H1 (cell line): ENCODE results near the gene PPFIBP2. TPM values are rescaled to one million over a fixed set of nuclear protein-coding genes. Genes with fewer than 3 reads are reported as not detected.

Experiments
- CTCF ChIA-PET: fragments of 300-600 bp; sonication (Branson Sonifier 250); formaldehyde crosslinking; loops from one replicate; lab custom pipeline; 2021; ENCODE audit not compliant: partially characterized antibody; lab: Charles Lee
- POLR2A ChIA-PET: fragments of 300-600 bp; sonication (Branson Sonifier 250); formaldehyde crosslinking; loops from one replicate; lab custom pipeline; 2021; ENCODE audit warnings: inconsistent platforms; ENCODE audit not compliant: partially characterized antibody; lab: Charles Lee
- DNase-seq, 2 experiments: peaks; one replicate each; pipeline versions ENCODE4 v3.0.0 to v3.0.0-alpha.2; 2010 to 2022; ENCODE audit warnings: low spot score in 2 of 2, low read depth in 1 of 2, mixed read lengths in 1 of 2
- FAIRE-seq: peaks from 2 replicates; lab custom pipeline; 2011; peaks lifted over from hg19 to GRCh38; lab: Jason Lieb, UNC
- H2AFZ ChIP-seq: 2 replicates; pipeline ENCODE4 v1.8.1; 2012; ENCODE audit warnings: low read length, inconsistent platforms
- H2AK5ac ChIP-seq: 2 replicates; pipeline ENCODE4 v1.6.1; 2013; ENCODE audit warnings: low read depth, low read length
- H2BK120ac ChIP-seq: replicated peaks from 2 replicates; pipeline ENCODE3; 2013; ENCODE audit warnings: low read depth, low read length, inconsistent platforms
- H2BK12ac ChIP-seq: 2 replicates; pipeline ENCODE4 v1.6.1; 2013; ENCODE audit warnings: low read depth, low read length
- H2BK15ac ChIP-seq: 2 replicates; pipeline ENCODE4 v1.6.1; 2013; ENCODE audit warnings: low read length
- H2BK20ac ChIP-seq: 2 replicates; pipeline ENCODE4 v1.6.1; 2013; ENCODE audit warnings: low read length
- H2BK5ac ChIP-seq: 2 replicates; pipeline ENCODE4 v1.6.1; 2013; ENCODE audit warnings: low read depth, low read length
- H3K14ac ChIP-seq: 2 replicates; pipeline ENCODE4 v1.6.1; 2013; ENCODE audit warnings: inconsistent platforms; ENCODE audit not compliant: insufficient read length
- H3K18ac ChIP-seq: 2 replicates; pipeline ENCODE4 v1.6.1; 2013; ENCODE audit warnings: low read length; ENCODE audit errors: extremely low read depth
- H3K23ac ChIP-seq: 2 replicates; pipeline ENCODE4 v1.6.1; 2013; ENCODE audit warnings: inconsistent platforms; ENCODE audit not compliant: insufficient read length
- H3K23me2 ChIP-seq: 2 replicates; pipeline ENCODE4 v1.6.1; 2013; ENCODE audit warnings: low read depth, low read length
- H3K27ac ChIP-seq: 2 replicates; pipeline ENCODE4 v1.6.1; 2011; ENCODE audit warnings: low read depth, low read length, inconsistent platforms
- H3K27me3 ChIP-seq, 4 experiments: replicated peaks in 1 of 4; 1 replicate in 1 of 4; 2 replicates in 3 of 4; pipeline versions ENCODE4 v1.6.1 to v1.8.1; 2011 to 2013; ENCODE audit warnings: low read length in 3 of 4, mild to moderate bottlenecking in 3 of 4, inconsistent platforms in 2 of 4, mixed read lengths in 2 of 4, moderate library complexity in 1 of 4; ENCODE audit not compliant: control insufficient read depth in 3 of 4, insufficient read depth in 3 of 4; ENCODE audit errors: extremely low read depth in 1 of 4
- H3K36me3 ChIP-seq, 4 experiments: 2 replicates each; pipeline versions ENCODE4 v1.6.1 to v1.8.1; 2011 to 2013; ENCODE audit warnings: mild to moderate bottlenecking in 4 of 4, low read length in 3 of 4, moderate library complexity in 2 of 4, control low read depth in 1 of 4, inconsistent platforms in 1 of 4; ENCODE audit not compliant: insufficient read depth in 4 of 4, control insufficient read depth in 2 of 4
- H3K4ac ChIP-seq: replicated peaks from 2 replicates; pipeline ENCODE3; 2013; ENCODE audit warnings: low read length, low read depth, mixed read lengths, inconsistent platforms; ENCODE audit not compliant: insufficient read length
- H3K4me1 ChIP-seq, 4 experiments: replicated peaks in 1 of 4; 1 replicate in 1 of 4; 2 replicates in 3 of 4; pipeline versions ENCODE4 v1.6.1 to v1.8.1; 2011 to 2013; ENCODE audit warnings: low read length in 3 of 4, inconsistent platforms in 2 of 4, mixed read lengths in 1 of 4; ENCODE audit not compliant: insufficient read depth in 4 of 4, control insufficient read depth in 3 of 4
- H3K4me2 ChIP-seq, 2 experiments: 2 replicates each; pipeline versions ENCODE4 v1.6.1 to v1.8.1; 2011 to 2013; ENCODE audit warnings: low read depth in 2 of 2, low read length in 2 of 2, control low read depth in 1 of 2, inconsistent platforms in 1 of 2, mild to moderate bottlenecking in 1 of 2; ENCODE audit not compliant: insufficient read depth in 1 of 2
- H3K4me3 ChIP-seq, 4 experiments: fragments of 200-600, 300-600 bp in 1 of 4; sonication (generic), shearing (Covaris generic), sonication (Bioruptor Twin) in 1 of 4; 2 replicates each; pipeline versions ENCODE4 v1.5.1 to v1.8.1; 2011 to 2016; ENCODE audit warnings: low read length in 4 of 4, low read depth in 3 of 4, control low read depth in 2 of 4, inconsistent platforms in 2 of 4, mild to moderate bottlenecking in 2 of 4, mixed read lengths in 1 of 4, moderate library complexity in 1 of 4; ENCODE audit not compliant: insufficient read depth in 2 of 4; ENCODE audit errors: extremely low read depth in 1 of 4
- H3K56ac ChIP-seq: replicated peaks from 2 replicates; pipeline ENCODE3; 2013; ENCODE audit warnings: low read depth, mild to moderate bottlenecking, mixed read lengths, low read length, inconsistent platforms; ENCODE audit not compliant: insufficient read length
- H3K79me1 ChIP-seq: 2 replicates; pipeline ENCODE4 v1.6.1; 2013; ENCODE audit warnings: low read depth, low read length, control low read depth
- H3K79me2 ChIP-seq, 2 experiments: 2 replicates each; pipeline versions ENCODE4 v1.6.1 to v1.8.1; 2012 to 2013; ENCODE audit warnings: low read length in 2 of 2, mild to moderate bottlenecking in 2 of 2, inconsistent platforms in 1 of 2; ENCODE audit not compliant: insufficient read depth in 2 of 2, control insufficient read depth in 1 of 2
- H3K9ac ChIP-seq, 4 experiments: replicated peaks in 1 of 4; 1 replicate in 1 of 4; 2 replicates in 3 of 4; pipeline versions ENCODE4 v1.6.1 to v1.8.1; 2011 to 2013; ENCODE audit warnings: low read depth in 3 of 4, low read length in 3 of 4, control low read depth in 2 of 4, mild to moderate bottlenecking in 2 of 4, moderate library complexity in 2 of 4, inconsistent platforms in 1 of 4; ENCODE audit errors: extremely low read depth in 1 of 4
- H3K9me3 ChIP-seq, 2 experiments: 2 replicates each; pipeline versions ENCODE4 v1.6.1 to v1.8.1; 2012 to 2013; ENCODE audit warnings: mild to moderate bottlenecking in 2 of 2, moderate library complexity in 2 of 2, control low read depth in 1 of 2, inconsistent platforms in 1 of 2, low read depth in 1 of 2, low read length in 1 of 2, mixed read lengths in 1 of 2; ENCODE audit not compliant: insufficient read depth in 2 of 2
- H4K20me1 ChIP-seq, 2 experiments: replicated peaks in 1 of 2; 2 replicates each; pipeline versions ENCODE3 to v1.8.1; 2011 to 2013; ENCODE audit warnings: inconsistent platforms in 2 of 2, low read length in 2 of 2, mild to moderate bottlenecking in 1 of 2; ENCODE audit not compliant: insufficient read depth in 2 of 2, control insufficient read depth in 1 of 2
- H4K5ac ChIP-seq: 2 replicates; pipeline ENCODE4 v1.6.1; 2013; ENCODE audit warnings: low read length, low read depth, mixed read lengths, inconsistent platforms; ENCODE audit not compliant: insufficient read length
- H4K8ac ChIP-seq: 2 replicates; pipeline ENCODE4 v1.8.0; 2013; ENCODE audit warnings: mild to moderate bottlenecking, moderate library complexity, low read length, inconsistent platforms; ENCODE audit not compliant: insufficient read depth; ENCODE audit errors: extremely low read depth
- H4K91ac ChIP-seq: replicated peaks from 2 replicates; pipeline ENCODE3; 2013; ENCODE audit warnings: low read length, mixed read lengths, inconsistent platforms; ENCODE audit not compliant: insufficient read length
- CHD1 ChIP-seq: IDR thresholded peaks from 2 replicates; pipeline ENCODE4 v1.6.1; 2012; ENCODE audit warnings: low read depth, low read length, improper control_type of control experiment
- E2F6 ChIP-seq: IDR thresholded peaks from 2 replicates; pipeline ENCODE4 v1.6.1; 2012; ENCODE audit warnings: inconsistent platforms
- EGR1 ChIP-seq: IDR thresholded peaks from 2 replicates; pipeline ENCODE4 v1.6.1; 2011; ENCODE audit warnings: low read depth, low read length, borderline replicate concordance
- RFX5 ChIP-seq: IDR thresholded peaks from 2 replicates; pipeline ENCODE4 v1.6.1; 2011; ENCODE audit warnings: low read depth, low read length, improper control_type of control experiment, borderline replicate concordance
- TAF1 ChIP-seq: IDR thresholded peaks from 2 replicates; pipeline ENCODE4 v1.6.1; 2011; ENCODE audit warnings: mild to moderate bottlenecking, low read depth, low read length
- WGBS, 2 experiments: shearing (Covaris generic) in 1 of 2; methylation state at CpG; one replicate each; pipeline versions ENCODE4 v1.1.6 to v1.1.7; 2013 to 2015; ENCODE audit warnings: low lambda C conversion rate in 2 of 2, mixed read lengths in 2 of 2, inconsistent platforms in 1 of 2, low coverage in 1 of 2, missing lambda C conversion rate in 1 of 2; ENCODE audit not compliant: insufficient replicate concordance in 2 of 2, insufficient coverage in 1 of 2, insufficient read length in 1 of 2; ENCODE audit errors: extremely low coverage in 1 of 2, missing lambda C conversion rate in 1 of 2; 5-methylcytosine and 5-hydroxymethylcytosine counted together
- polyA plus RNA-seq, 7 experiments: library from polyadenylated mRNA; depleted of rRNA in 3 of 7; stranded (reverse) in 5 of 7; unstranded in 2 of 7; fragments of >200 nt in 5 of 7; fragments of 200-250 nt in 2 of 7; gene quantifications; 1 replicate in 5 of 7; 2 replicates in 1 of 7; 4 replicates in 1 of 7; pipeline versions ENCODE4 v1.2.1 to v1.2.3, GENCODE V29; 2011 to 2013; ENCODE audit warnings: missing spikeins in 2 of 7, mixed read lengths in 2 of 7
- total RNA-seq: library from RNA; stranded (reverse); fragmentation: NEBNext Ultra II Directional; extraction: Animal tissue kit (Norgen Biotek cat#: 25700); gene quantifications from 2 replicates; pipeline ENCODE4 v1.2.1, GENCODE V29; 2021

The PPFIBP2 gene
- total and polyA plus RNA-seq, 2 of the 8 experiments (the other 6 are each of a cell fraction or from before 2014, with no cell fraction given): 5.5 to 9.8 TPM

DNA sequence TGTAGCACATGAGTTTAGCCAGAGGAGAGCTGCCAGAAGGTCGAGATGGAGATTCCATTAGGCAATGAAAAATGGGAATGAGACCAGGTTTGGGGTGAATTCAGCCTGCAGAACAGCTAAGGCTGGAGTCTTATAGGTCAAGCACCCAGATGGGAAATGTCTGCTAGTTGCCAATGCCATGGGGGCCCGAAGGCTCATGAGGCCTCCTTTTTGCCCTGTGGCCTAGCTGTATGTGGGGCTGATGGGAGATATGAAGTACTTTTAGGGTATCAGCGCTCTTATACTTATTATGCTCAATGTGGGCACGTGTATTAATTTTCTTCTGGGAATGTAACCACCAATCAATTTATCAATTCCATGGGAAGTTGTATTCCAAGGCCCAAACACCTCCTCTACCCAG, 8.7 kb downstream of the PPFIBP2 start:
- H2BK5ac ChIP-seq: no peak overlapping the region
- H4K91ac ChIP-seq: no peak overlapping the region
- no peak overlapping the region for H2BK120ac ChIP-seq
- H3K4me2 ChIP-seq: no peak overlapping the region
- POLR2A ChIA-PET: no interaction called here
- no peak overlapping the region for H3K18ac ChIP-seq
- H3K9me3 ChIP-seq: no peaks in the 10 kb centered on the region
- H3K23ac ChIP-seq: no peak overlapping the region
- TF ChIP-seq EGR1: no peak
- no peak for TF ChIP-seq E2F6
- no peak for TF ChIP-seq TAF1
- no peak for TF ChIP-seq CHD1
- no peak for TF ChIP-seq RFX5
- peaks cover 1 to 2% of the 10 kb centered on the region in 2 experiments for H4K20me1 ChIP-seq
- no peaks in the 10 kb centered on the region for H3K36me3 ChIP-seq
- H3K79me2 ChIP-seq: no peaks in the 10 kb centered on the region
- no peak overlapping the region for H2BK15ac ChIP-seq
- H3K9ac ChIP-seq: no peak overlapping the region
- no peak overlapping the region for H3K4ac ChIP-seq
- no peak overlapping the region for H3K4me3 ChIP-seq
- no peak overlapping the region for H3K56ac ChIP-seq
- no peaks in the 10 kb centered on the region for H3K79me1 ChIP-seq
- H2AFZ ChIP-seq: no peak overlapping the region
- no peak overlapping the region for H2BK12ac ChIP-seq
- no peaks in the 10 kb centered on the region for H3K27me3 ChIP-seq
- H3K27ac ChIP-seq: no peak overlapping the region
- no peak overlapping the region for H2BK20ac ChIP-seq
- CTCF ChIA-PET: interaction anchor here (0.5 to 4.9 kb wide), 8 partner anchors 10 to 143 kb away, joined by 3 to 22 read pairs (median 5); partner anchors contain the start of gene PPFIBP2
- 93% methylated on average over 4 of the region's 4 CpGs; no CpG with 5 or more reads in 1 of the 2 experiments for WGBS, 2 experiments
- H4K8ac ChIP-seq: no peak overlapping the region
- no peaks in the 10 kb centered on the region for H3K4me1 ChIP-seq
- no peak for FAIRE-seq
- no peak for DNase-seq
- H2AK5ac ChIP-seq: no peak overlapping the region
- H4K5ac ChIP-seq: no peak overlapping the region
- H3K23me2 ChIP-seq: no peaks in the 10 kb centered on the region; the same call in 1 of the 2 replicates
- H3K14ac ChIP-seq: no peak overlapping the region
